H1 (cell line): ENCODE data around the gene ZBTB11. TPM values are rescaled to one million over a fixed set of nuclear protein-coding genes. Genes with fewer than 3 reads are reported as not detected.

Source experiments
- CTCF ChIA-PET: fragments of 300-600 bp; sonication (Branson Sonifier 250); formaldehyde crosslinking; loops from one replicate; lab custom pipeline; 2021; ENCODE audit not compliant: partially characterized antibody; lab: Charles Lee
- POLR2A ChIA-PET: fragments of 300-600 bp; sonication (Branson Sonifier 250); formaldehyde crosslinking; loops from one replicate; lab custom pipeline; 2021; ENCODE audit warnings: inconsistent platforms; ENCODE audit not compliant: partially characterized antibody; lab: Charles Lee
- DNase-seq, 2 experiments: peaks; one replicate each; pipeline versions ENCODE4 v3.0.0 to v3.0.0-alpha.2; 2010 to 2022; ENCODE audit warnings: low spot score in 2 of 2, low read depth in 1 of 2, mixed read lengths in 1 of 2
- FAIRE-seq: peaks from 2 replicates; lab custom pipeline; 2011; peaks lifted over from hg19 to GRCh38; lab: Jason Lieb, UNC
- H2AFZ ChIP-seq: 2 replicates; pipeline ENCODE4 v1.8.1; 2012; ENCODE audit warnings: low read length, inconsistent platforms
- H2AK5ac ChIP-seq: 2 replicates; pipeline ENCODE4 v1.6.1; 2013; ENCODE audit warnings: low read depth, low read length
- H2BK120ac ChIP-seq: replicated peaks from 2 replicates; pipeline ENCODE3; 2013; ENCODE audit warnings: low read depth, low read length, inconsistent platforms
- H2BK12ac ChIP-seq: 2 replicates; pipeline ENCODE4 v1.6.1; 2013; ENCODE audit warnings: low read depth, low read length
- H2BK15ac ChIP-seq: 2 replicates; pipeline ENCODE4 v1.6.1; 2013; ENCODE audit warnings: low read length
- H2BK20ac ChIP-seq: 2 replicates; pipeline ENCODE4 v1.6.1; 2013; ENCODE audit warnings: low read length
- H2BK5ac ChIP-seq: 2 replicates; pipeline ENCODE4 v1.6.1; 2013; ENCODE audit warnings: low read depth, low read length
- H3K14ac ChIP-seq: 2 replicates; pipeline ENCODE4 v1.6.1; 2013; ENCODE audit warnings: inconsistent platforms; ENCODE audit not compliant: insufficient read length
- H3K18ac ChIP-seq: 2 replicates; pipeline ENCODE4 v1.6.1; 2013; ENCODE audit warnings: low read length; ENCODE audit errors: extremely low read depth
- H3K23ac ChIP-seq: 2 replicates; pipeline ENCODE4 v1.6.1; 2013; ENCODE audit warnings: inconsistent platforms; ENCODE audit not compliant: insufficient read length
- H3K23me2 ChIP-seq: 2 replicates; pipeline ENCODE4 v1.6.1; 2013; ENCODE audit warnings: low read depth, low read length
- H3K27ac ChIP-seq: 2 replicates; pipeline ENCODE4 v1.6.1; 2011; ENCODE audit warnings: low read depth, low read length, inconsistent platforms
- H3K27me3 ChIP-seq, 4 experiments: replicated peaks in 1 of 4; 1 replicate in 1 of 4; 2 replicates in 3 of 4; pipeline versions ENCODE4 v1.6.1 to v1.8.1; 2011 to 2013; ENCODE audit warnings: low read length in 3 of 4, mild to moderate bottlenecking in 3 of 4, inconsistent platforms in 2 of 4, mixed read lengths in 2 of 4, moderate library complexity in 1 of 4; ENCODE audit not compliant: control insufficient read depth in 3 of 4, insufficient read depth in 3 of 4; ENCODE audit errors: extremely low read depth in 1 of 4
- H3K36me3 ChIP-seq, 4 experiments: 2 replicates each; pipeline versions ENCODE4 v1.6.1 to v1.8.1; 2011 to 2013; ENCODE audit warnings: mild to moderate bottlenecking in 4 of 4, low read length in 3 of 4, moderate library complexity in 2 of 4, control low read depth in 1 of 4, inconsistent platforms in 1 of 4; ENCODE audit not compliant: insufficient read depth in 4 of 4, control insufficient read depth in 2 of 4
- H3K4ac ChIP-seq: replicated peaks from 2 replicates; pipeline ENCODE3; 2013; ENCODE audit warnings: low read length, low read depth, mixed read lengths, inconsistent platforms; ENCODE audit not compliant: insufficient read length
- H3K4me1 ChIP-seq, 4 experiments: replicated peaks in 1 of 4; 1 replicate in 1 of 4; 2 replicates in 3 of 4; pipeline versions ENCODE4 v1.6.1 to v1.8.1; 2011 to 2013; ENCODE audit warnings: low read length in 3 of 4, inconsistent platforms in 2 of 4, mixed read lengths in 1 of 4; ENCODE audit not compliant: insufficient read depth in 4 of 4, control insufficient read depth in 3 of 4
- H3K4me2 ChIP-seq, 2 experiments: 2 replicates each; pipeline versions ENCODE4 v1.6.1 to v1.8.1; 2011 to 2013; ENCODE audit warnings: low read depth in 2 of 2, low read length in 2 of 2, control low read depth in 1 of 2, inconsistent platforms in 1 of 2, mild to moderate bottlenecking in 1 of 2; ENCODE audit not compliant: insufficient read depth in 1 of 2
- H3K4me3 ChIP-seq, 4 experiments: fragments of 200-600, 300-600 bp in 1 of 4; sonication (generic), shearing (Covaris generic), sonication (Bioruptor Twin) in 1 of 4; 2 replicates each; pipeline versions ENCODE4 v1.5.1 to v1.8.1; 2011 to 2016; ENCODE audit warnings: low read length in 4 of 4, low read depth in 3 of 4, control low read depth in 2 of 4, inconsistent platforms in 2 of 4, mild to moderate bottlenecking in 2 of 4, mixed read lengths in 1 of 4, moderate library complexity in 1 of 4; ENCODE audit not compliant: insufficient read depth in 2 of 4; ENCODE audit errors: extremely low read depth in 1 of 4
- H3K56ac ChIP-seq: replicated peaks from 2 replicates; pipeline ENCODE3; 2013; ENCODE audit warnings: low read depth, mild to moderate bottlenecking, mixed read lengths, low read length, inconsistent platforms; ENCODE audit not compliant: insufficient read length
- H3K79me1 ChIP-seq: 2 replicates; pipeline ENCODE4 v1.6.1; 2013; ENCODE audit warnings: low read depth, low read length, control low read depth
- H3K79me2 ChIP-seq, 2 experiments: 2 replicates each; pipeline versions ENCODE4 v1.6.1 to v1.8.1; 2012 to 2013; ENCODE audit warnings: low read length in 2 of 2, mild to moderate bottlenecking in 2 of 2, inconsistent platforms in 1 of 2; ENCODE audit not compliant: insufficient read depth in 2 of 2, control insufficient read depth in 1 of 2
- H3K9ac ChIP-seq, 4 experiments: replicated peaks in 1 of 4; 1 replicate in 1 of 4; 2 replicates in 3 of 4; pipeline versions ENCODE4 v1.6.1 to v1.8.1; 2011 to 2013; ENCODE audit warnings: low read depth in 3 of 4, low read length in 3 of 4, control low read depth in 2 of 4, mild to moderate bottlenecking in 2 of 4, moderate library complexity in 2 of 4, inconsistent platforms in 1 of 4; ENCODE audit errors: extremely low read depth in 1 of 4
- H3K9me3 ChIP-seq, 2 experiments: 2 replicates each; pipeline versions ENCODE4 v1.6.1 to v1.8.1; 2012 to 2013; ENCODE audit warnings: mild to moderate bottlenecking in 2 of 2, moderate library complexity in 2 of 2, control low read depth in 1 of 2, inconsistent platforms in 1 of 2, low read depth in 1 of 2, low read length in 1 of 2, mixed read lengths in 1 of 2; ENCODE audit not compliant: insufficient read depth in 2 of 2
- H4K20me1 ChIP-seq, 2 experiments: replicated peaks in 1 of 2; 2 replicates each; pipeline versions ENCODE3 to v1.8.1; 2011 to 2013; ENCODE audit warnings: inconsistent platforms in 2 of 2, low read length in 2 of 2, mild to moderate bottlenecking in 1 of 2; ENCODE audit not compliant: insufficient read depth in 2 of 2, control insufficient read depth in 1 of 2
- H4K5ac ChIP-seq: 2 replicates; pipeline ENCODE4 v1.6.1; 2013; ENCODE audit warnings: low read length, low read depth, mixed read lengths, inconsistent platforms; ENCODE audit not compliant: insufficient read length
- H4K8ac ChIP-seq: 2 replicates; pipeline ENCODE4 v1.8.0; 2013; ENCODE audit warnings: mild to moderate bottlenecking, moderate library complexity, low read length, inconsistent platforms; ENCODE audit not compliant: insufficient read depth; ENCODE audit errors: extremely low read depth
- H4K91ac ChIP-seq: replicated peaks from 2 replicates; pipeline ENCODE3; 2013; ENCODE audit warnings: low read length, mixed read lengths, inconsistent platforms; ENCODE audit not compliant: insufficient read length
- BCL11A ChIP-seq, 2 experiments: IDR thresholded peaks; one replicate each; pipeline ENCODE4 v1.6.1; 2011; ENCODE audit warnings: low read depth in 2 of 2, low read length in 2 of 2, mild to moderate bottlenecking in 2 of 2
- BRCA1 ChIP-seq: IDR thresholded peaks from 2 replicates; pipeline ENCODE4 v1.6.1; 2012; ENCODE audit warnings: low read depth, low read length, improper control_type of control experiment
- CBX5 ChIP-seq: fragments of 300-800, 300-1000 bp; sonication (generic); IDR thresholded peaks from 2 replicates; pipeline ENCODE4 v1.7.1; 2016; ENCODE audit warnings: antibody characterized with exemption, low read length, low read depth
- CHD2 ChIP-seq: IDR thresholded peaks from 2 replicates; pipeline ENCODE4 v1.6.1; 2012; ENCODE audit warnings: low read length, improper control_type of control experiment
- CREB1 ChIP-seq: IDR thresholded peaks from 2 replicates; pipeline ENCODE4 v1.6.1; 2012; ENCODE audit warnings: inconsistent platforms
- E2F6 ChIP-seq: IDR thresholded peaks from 2 replicates; pipeline ENCODE4 v1.6.1; 2012; ENCODE audit warnings: inconsistent platforms
- EGR1 ChIP-seq: IDR thresholded peaks from 2 replicates; pipeline ENCODE4 v1.6.1; 2011; ENCODE audit warnings: low read depth, low read length, borderline replicate concordance
- GABPA ChIP-seq: IDR thresholded peaks from 2 replicates; pipeline ENCODE4 v1.6.1; 2011; ENCODE audit warnings: mild to moderate bottlenecking, low read length, moderate library complexity, borderline replicate concordance; ENCODE audit not compliant: insufficient read depth
- GTF2F1 ChIP-seq: IDR thresholded peaks from 2 replicates; pipeline ENCODE4 v1.6.1; 2012; ENCODE audit warnings: low read depth, low read length, improper control_type of control experiment, borderline replicate concordance
- NANOG ChIP-seq: IDR thresholded peaks from 2 replicates; pipeline ENCODE4 v1.6.1; 2011; ENCODE audit warnings: low read length, low read depth, mild to moderate bottlenecking, inconsistent platforms; ENCODE audit not compliant: insufficient read depth, poor library complexity, severe bottlenecking
- RFX5 ChIP-seq: IDR thresholded peaks from 2 replicates; pipeline ENCODE4 v1.6.1; 2011; ENCODE audit warnings: low read depth, low read length, improper control_type of control experiment, borderline replicate concordance
- SP2 ChIP-seq: IDR thresholded peaks from 2 replicates; pipeline ENCODE4 v1.6.1; 2012; ENCODE audit warnings: mild to moderate bottlenecking, low read length, inconsistent platforms
- SUZ12 ChIP-seq: fragments of 200-600 bp; sonication (generic); IDR thresholded peaks from 2 replicates; pipeline ENCODE4 v1.6.1; 2012; ENCODE audit warnings: mild to moderate bottlenecking, inconsistent platforms, low read length, moderate library complexity, mixed read lengths
- TAF7 ChIP-seq: optimal IDR thresholded peaks from 2 replicates; pipeline ENCODE3; 2011; ENCODE audit warnings: low read depth, mild to moderate bottlenecking, inconsistent platforms, low read length, moderate library complexity, borderline replicate concordance
- TEAD4 ChIP-seq: IDR thresholded peaks from 2 replicates; pipeline ENCODE4 v1.6.1; 2012; ENCODE audit warnings: low read depth, low read length, inconsistent platforms, mixed read lengths
- ZNF274 ChIP-seq: IDR thresholded peaks from 2 replicates; pipeline ENCODE4 v1.7.0; 2012; ENCODE audit warnings: low read length, borderline replicate concordance; ENCODE audit errors: extremely low read depth
- polyA plus RNA-seq, 7 experiments: library from polyadenylated mRNA; depleted of rRNA in 3 of 7; stranded (reverse) in 5 of 7; unstranded in 2 of 7; fragments of >200 nt in 5 of 7; fragments of 200-250 nt in 2 of 7; gene quantifications; 1 replicate in 5 of 7; 2 replicates in 1 of 7; 4 replicates in 1 of 7; pipeline versions ENCODE4 v1.2.1 to v1.2.3, GENCODE V29; 2011 to 2013; ENCODE audit warnings: missing spikeins in 2 of 7, mixed read lengths in 2 of 7
- total RNA-seq: library from RNA; stranded (reverse); fragmentation: NEBNext Ultra II Directional; extraction: Animal tissue kit (Norgen Biotek cat#: 25700); gene quantifications from 2 replicates; pipeline ENCODE4 v1.2.1, GENCODE V29; 2021

The ZBTB11 gene
- total and polyA plus RNA-seq, 2 of the 8 experiments (the other 6 are each of a cell fraction or from before 2014, with no cell fraction given), result 3.0 to 14.0 TPM

GRCh38 chr3:101629219-101629618 is 47.7 kb downstream of the ZBTB11 start:
- Histone ChIP-seq H3K9me3 (no peaks in the 10 kb centered on the region), H3K4me1 (peaks cover 0 to 4% (median 0%) of the 10 kb centered on the region in 4 experiments; a peak in 4 of 7 replicates), H2AK5ac (no peak overlapping the region), H4K91ac (no peak overlapping the region), H3K56ac (no peak overlapping the region), H3K27ac (no peak overlapping the region), H3K14ac (no peak overlapping the region), H4K8ac (no peak overlapping the region), H3K36me3 (no peaks in the 10 kb centered on the region), H2BK120ac (no peak overlapping the region), H4K20me1 (no peaks in the 10 kb centered on the region), H3K79me1 (no peaks in the 10 kb centered on the region), H2BK15ac (no peak overlapping the region), H3K23me2 (no peaks in the 10 kb centered on the region), H2BK5ac (no peak overlapping the region), H2BK12ac (no peak overlapping the region), H2BK20ac (no peak overlapping the region), H3K27me3 (no peaks in the 10 kb centered on the region), H2AFZ (no peak overlapping the region), H3K18ac (no peak overlapping the region), H3K9ac (no peak overlapping the region), H3K4me2 (no peak overlapping the region), H3K4me3 (no peak overlapping the region), H3K23ac (no peak overlapping the region), H4K5ac (no peak overlapping the region), H3K4ac (no peak overlapping the region), H3K79me2 (no peaks in the 10 kb centered on the region)
- POLR2A ChIA-PET, result no interaction called here
- FAIRE-seq (no peak), DNase-seq (no peak)
- CTCF ChIA-PET, result interaction anchor here (4.7 kb wide), 1 partner anchor 9 kb away, joined by 28 read pairs; no protein-coding TSS in a partner anchor
- TF ChIP-seq E2F6, result no peak
- TF ChIP-seq TAF7, result no peak
- TF ChIP-seq TEAD4, result no peak
- TF ChIP-seq CHD2, result no peak
- no peak for TF ChIP-seq SP2
- TF ChIP-seq EGR1, result no peak
- TF ChIP-seq SUZ12, result no peak
- no peak for TF ChIP-seq GTF2F1
- TF ChIP-seq GABPA, result no peak
- TF ChIP-seq NANOG, result no peak
- TF ChIP-seq BRCA1, result no peak
- no peak for TF ChIP-seq CREB1
- TF ChIP-seq BCL11A (IDR thresholded peaks at IDR 0.05; ENCODE audit: low read depth in 2 of 2, low read length in 2 of 2), result no peak
- TF ChIP-seq ZNF274, result no peak
- TF ChIP-seq RFX5, result no peak
- TF ChIP-seq CBX5, result no peak
